ENCODE measurements around the gene PSMG4. TPM values are rescaled to one million over a fixed set of nuclear protein-coding genes. Genes with fewer than 3 reads are reported as not detected.

Gene PSMG4
- total RNA-seq, 2 experiments from 2014 or later: 50.2 to 53.9 TPM

- intact Hi-C loops (cut with micrococcal nuclease): no loop called here
- no peak for ATAC-seq
Measured at GRCh38 chr6:3315841-3316240, 57.1 kb downstream of the PSMG4 start.

GRCh38 chr6:3316331-3316730 is 57.6 kb downstream of the PSMG4 start:
- CTCF ChIA-PET: no interaction called here
- Mint-ChIP-seq H3K4me1 (ENCODE audit: low read depth) (peaks cover 19% of the 10 kb centered on the region), H3K36me3 (ENCODE audit: low read depth) (no peaks in the 10 kb centered on the region), H3K4me3 (no peak overlapping the region), H3K27me3 (no peaks in the 10 kb centered on the region), H3K9me3 (no peaks in the 10 kb centered on the region), H3K27ac (no peak overlapping the region)
- intact Hi-C loops (cut with micrococcal nuclease): no loop called here
- POLR2A ChIA-PET: no interaction called here
- ATAC-seq (no peak), DNase-seq (no peak)
- TF ChIP-seq CTCF (IDR thresholded peaks at IDR 0.05): no peak

More at GRCh38 chr6:3315841-3316240, 57.1 kb downstream of the PSMG4 start:
- no peaks in the 10 kb centered on the region for H3K27me3 Mint-ChIP-seq
- peaks cover 19% of the 10 kb centered on the region for H3K4me1 Mint-ChIP-seq (ENCODE audit: low read depth)
- H3K4me3 Mint-ChIP-seq: no peak overlapping the region
- H3K9me3 Mint-ChIP-seq: no peaks in the 10 kb centered on the region
- TF ChIP-seq CTCF (IDR thresholded peaks at IDR 0.05): no peak
- no peaks in the 10 kb centered on the region for H3K36me3 Mint-ChIP-seq (ENCODE audit: low read depth)
- H3K27ac Mint-ChIP-seq: no peak overlapping the region
- ChIA-PET CTCF (no interaction called here), POLR2A (no interaction called here)
- no peak for DNase-seq

- TF ChIP-seq CTCF (IDR thresholded peaks at IDR 0.05): no peak
- ATAC-seq (no peak), DNase-seq (no peak)
- Mint-ChIP-seq H3K4me3 (no peak overlapping the region), H3K9me3 (no peaks in the 10 kb centered on the region), H3K27me3 (no peaks in the 10 kb centered on the region), H3K4me1 (ENCODE audit: low read depth) (peaks cover 19% of the 10 kb centered on the region), H3K27ac (no peak overlapping the region), H3K36me3 (ENCODE audit: low read depth) (no peaks in the 10 kb centered on the region)
- intact Hi-C loops (cut with micrococcal nuclease): no loop called here
- ChIA-PET POLR2A (no interaction called here), CTCF (no interaction called here)
Measured at GRCh38 chr6:3316818-3317217, 58.1 kb downstream of the PSMG4 start.

Other genes with a start within 250 kb of the PSMG4 start
- gene RIPK1, start 190.5 kb upstream of the PSMG4 start, total RNA-seq: 1 to 10 TPM; 8.8 to 9.0 TPM
- 1 to 10 TPM; 8.4 to 9.5 TPM for gene BPHL, start 140.2 kb upstream of the PSMG4 start, total RNA-seq
- 1 to 10 TPM; 1.3 to 1.5 TPM for gene TUBB2A, start 101.4 kb upstream of the PSMG4 start, total RNA-seq
- under 1 TPM; 0.41 to 0.67 TPM for gene TUBB2B, start 31.3 kb upstream of the PSMG4 start, total RNA-seq
- under 1 TPM; 0.16 to 0.34 TPM for gene SLC22A23, start 198.1 kb downstream of the PSMG4 start, total RNA-seq

All from activated CD8-positive, alpha-beta T cell treated with anti-CD3 and anti-CD28 coated beads for 36 hours (primary cell).